Daoy (cell line): Measurements from ENCODE around the gene USH1G. TPM values are rescaled to one million over a fixed set of nuclear protein-coding genes. Genes with fewer than 3 reads are reported as not detected.
"Not testable (repeated sequence)": the region's sequence is repeated elsewhere in the genome, so short reads cannot be mapped to it uniquely, and the experiment has no call there.

Source experiments
- DNase-seq: peaks from one replicate; pipeline ENCODE4 v3.0.0-alpha.2; 2015; ENCODE audit warnings: low read depth
- total RNA-seq: library from RNA; depleted of rRNA; stranded (reverse); fragments of >200 nt; shearing (Covaris generic); gene quantifications from 2 replicates; pipeline ENCODE4 v1.2.3, GENCODE V29; 2014; rRNA removed

USH1G gene
- not detected in 2 replicates for total RNA-seq

DNA sequence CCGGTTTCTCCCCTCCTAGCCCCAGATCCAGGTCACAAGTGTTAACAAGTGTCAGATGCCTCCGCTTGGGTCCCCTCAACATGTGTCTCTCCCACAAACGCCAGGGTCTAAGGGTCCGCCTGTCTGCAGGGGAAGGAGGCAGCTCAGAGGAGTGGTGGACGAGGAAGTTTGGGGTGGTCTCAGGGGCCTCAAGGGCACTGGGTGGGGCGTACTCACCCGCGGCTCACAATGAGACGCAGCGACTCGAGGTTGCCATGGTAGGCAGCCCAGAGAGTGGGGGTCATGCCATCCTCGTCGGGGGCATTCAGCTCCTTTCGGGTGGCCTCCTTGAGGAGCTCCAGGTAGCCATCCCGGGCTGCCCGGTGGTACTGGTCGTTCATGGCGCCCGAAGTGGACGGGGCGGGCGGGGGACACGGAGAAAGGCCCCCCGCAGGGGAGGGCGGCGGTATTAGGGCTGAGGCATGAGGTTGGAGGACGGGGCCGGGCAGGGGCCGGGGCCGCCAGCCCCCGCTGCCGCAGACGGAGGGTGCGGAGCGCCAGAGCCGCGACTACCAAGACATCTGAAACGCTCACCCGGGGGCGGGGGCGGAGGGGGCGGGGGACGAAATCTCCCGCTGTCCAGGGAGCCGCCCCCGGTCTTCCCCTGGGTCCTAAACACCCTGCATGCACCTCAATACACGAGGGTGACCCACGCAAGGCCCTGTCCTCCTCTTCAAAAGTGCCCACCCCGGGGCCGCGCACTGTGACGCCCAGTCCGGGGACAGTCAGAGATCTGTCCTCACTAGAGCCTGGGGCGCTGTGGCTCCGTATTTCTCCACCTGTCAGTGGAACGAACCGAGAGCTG is at the start of gene USH1G:
TSS of gene USH1G (minus strand) at position 562 of the 844 bp plus-strand sequence. CDS start at position 380, 182 bp downstream.
- DNase-seq, result no peak

DNA sequence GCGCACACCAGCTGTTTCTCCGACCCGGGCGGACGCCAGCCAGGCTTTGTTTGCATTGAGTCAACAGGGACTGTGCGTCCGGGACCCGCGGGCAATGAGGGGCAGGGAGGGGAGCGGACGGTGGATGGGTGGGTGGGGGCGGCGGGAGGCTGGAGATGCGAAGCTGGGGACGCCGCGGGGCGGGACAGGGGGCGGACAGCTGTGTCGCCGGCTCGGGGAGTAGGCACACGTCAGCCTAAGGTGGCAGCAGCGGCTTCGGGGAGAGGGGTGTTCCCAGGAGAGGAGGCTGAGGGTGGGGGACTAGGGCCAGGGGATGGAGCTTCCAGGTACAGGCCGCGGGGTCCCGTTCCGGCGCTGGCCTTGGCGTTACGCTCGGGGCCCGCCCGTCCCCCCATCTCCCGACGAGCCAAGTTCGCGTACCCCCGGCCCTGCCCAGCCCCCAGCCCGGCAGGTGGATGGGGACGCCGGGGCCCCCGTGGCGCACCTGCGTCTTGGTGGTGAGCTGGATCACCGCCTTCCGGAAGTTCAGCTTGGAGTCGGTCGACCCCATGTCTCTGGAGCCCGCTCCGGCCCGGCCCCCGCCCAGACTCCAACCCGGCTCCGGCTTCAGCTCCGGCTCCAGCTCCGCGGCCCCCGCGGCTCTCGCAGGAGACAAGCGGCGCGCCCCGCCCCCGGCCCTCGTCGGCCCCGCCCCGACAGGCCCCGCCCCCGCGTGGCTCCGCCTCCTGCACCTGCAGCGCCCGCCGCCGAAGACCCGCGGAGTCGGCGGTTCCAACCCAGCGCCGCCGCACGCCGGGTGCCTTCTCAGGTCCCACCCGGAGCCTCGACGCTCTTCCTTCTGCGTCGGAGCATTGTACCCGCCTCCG is 49.3 kb upstream of the USH1G start, which contains the start of gene HID1:
TSS of gene HID1 (minus strand) at position 653 of the 866 bp plus-strand sequence. CDS start at position 550, 103 bp downstream.
- DNase-seq, result peak; percentile 63

DNA sequence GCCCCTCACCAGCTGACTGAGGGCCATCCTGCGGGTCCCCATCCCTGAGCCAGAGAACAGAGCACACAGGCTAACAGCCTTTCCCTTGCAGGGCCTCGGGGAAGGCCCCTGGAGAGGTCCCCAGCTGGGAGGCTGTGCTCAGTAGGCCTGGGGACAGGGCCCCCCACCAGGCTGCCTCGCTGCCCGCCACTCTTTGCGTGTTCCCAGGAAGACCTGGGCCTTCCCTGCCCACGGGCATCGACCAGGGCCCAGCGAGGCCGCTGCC is 48.7 kb upstream of the USH1G start:
- DNase-seq, result no peak

DNA sequence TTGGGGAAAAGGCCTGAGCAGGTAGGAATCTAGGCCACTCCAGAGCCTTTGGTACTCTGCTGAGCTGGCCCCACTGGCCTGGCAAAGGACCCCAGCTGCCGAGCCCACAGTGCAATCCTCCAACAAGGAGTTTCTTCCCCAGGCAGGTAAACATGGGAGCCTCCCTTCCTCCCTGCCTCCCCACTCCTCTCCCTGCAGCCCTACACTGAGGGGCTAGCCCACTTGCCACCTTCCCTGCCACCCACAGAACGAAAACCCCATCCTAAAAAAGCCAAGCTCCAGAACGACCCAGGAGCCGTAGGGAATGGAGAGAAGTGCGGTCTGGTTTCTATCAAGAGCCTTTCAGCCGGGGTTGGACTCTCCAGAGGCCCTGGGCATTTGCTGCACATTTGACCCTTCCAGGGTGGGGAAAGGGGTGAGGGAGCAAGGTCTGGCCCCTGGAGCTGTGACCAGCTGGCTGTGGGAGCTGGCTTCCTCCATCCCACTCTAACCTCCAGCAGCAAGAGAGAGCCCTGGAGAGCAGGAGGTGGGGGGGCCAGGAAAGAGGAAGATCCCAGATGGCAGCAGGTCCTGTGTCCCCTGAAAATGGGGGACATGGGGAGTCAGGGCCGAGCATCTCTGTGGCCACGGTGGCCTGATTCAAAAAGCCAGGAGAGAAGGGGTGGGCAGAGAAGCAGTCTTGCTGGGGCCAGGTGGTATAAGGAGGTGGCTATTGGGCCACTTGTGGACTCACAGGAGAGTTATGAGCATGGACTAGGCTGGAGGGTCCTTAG is 48.2 kb upstream of the USH1G start:
- no peak for DNase-seq

- DNase-seq, result no peak
Observed at GRCh38 chr17:74970395-74970794, 47.3 kb upstream of the USH1G start.

- not testable (repeated sequence) for DNase-seq
Observed at GRCh38 chr17:74969501-74969900, 46.4 kb upstream of the USH1G start.

GRCh38 chr17:74968361-74968780 is 45.3 kb upstream of the USH1G start:
- DNase-seq, result no peak

DNA sequence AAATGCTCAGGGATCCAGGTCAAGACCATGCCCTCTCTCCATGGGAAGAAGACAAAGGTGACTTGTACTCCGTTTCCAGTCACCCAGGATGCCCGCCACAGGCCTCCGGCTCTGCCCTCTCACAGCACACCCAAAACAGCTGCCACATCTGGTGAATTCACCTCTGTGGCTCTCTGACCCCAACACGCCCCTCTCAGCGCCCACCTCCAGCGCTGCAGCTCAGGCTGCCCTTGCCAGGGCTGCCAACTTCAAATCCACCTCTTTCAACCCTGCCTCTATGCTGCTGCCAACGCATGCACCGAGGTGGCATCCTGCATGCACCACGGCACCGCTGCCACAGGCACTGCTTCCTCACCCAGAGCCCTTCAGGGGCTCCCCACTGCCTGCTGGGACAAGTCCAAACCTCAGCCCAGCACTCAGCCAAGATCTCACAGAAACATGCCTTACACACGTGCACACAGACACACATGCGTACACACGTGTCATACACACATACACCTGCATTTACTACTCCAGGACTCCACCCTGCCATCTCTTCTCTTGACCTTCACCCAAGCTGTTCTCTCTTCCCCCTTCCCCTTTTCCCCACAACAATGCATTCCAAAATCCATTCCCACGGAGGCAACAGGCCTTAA is 42.0 kb upstream of the USH1G start:
- no peak for DNase-seq

DNA sequence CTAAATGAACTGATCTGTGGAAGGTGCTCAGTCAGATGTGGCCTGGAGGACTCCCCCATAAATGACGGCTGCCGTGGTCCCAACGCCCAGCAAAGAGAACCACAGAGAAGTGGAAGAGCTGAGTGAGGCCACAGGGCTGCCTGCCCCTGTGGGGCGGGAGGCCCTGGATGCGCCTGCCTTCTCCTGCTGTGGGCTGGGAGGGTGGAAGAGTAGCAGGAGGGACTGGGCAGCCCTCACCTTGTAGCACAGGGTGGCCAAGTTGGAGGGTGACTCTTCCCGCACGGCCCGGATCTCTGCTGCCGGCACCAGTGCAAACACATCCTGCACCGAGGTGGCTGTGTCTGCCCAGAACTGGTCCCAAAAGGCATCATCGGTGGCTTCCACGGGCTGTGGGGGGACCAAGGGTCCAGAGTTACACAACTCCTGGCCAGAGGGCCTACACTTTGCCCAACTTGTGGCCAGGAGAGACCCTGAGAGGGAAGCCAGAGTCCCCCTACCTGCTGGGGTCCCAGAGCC is 41.2 kb upstream of the USH1G start:
- DNase-seq, result no peak

DNA sequence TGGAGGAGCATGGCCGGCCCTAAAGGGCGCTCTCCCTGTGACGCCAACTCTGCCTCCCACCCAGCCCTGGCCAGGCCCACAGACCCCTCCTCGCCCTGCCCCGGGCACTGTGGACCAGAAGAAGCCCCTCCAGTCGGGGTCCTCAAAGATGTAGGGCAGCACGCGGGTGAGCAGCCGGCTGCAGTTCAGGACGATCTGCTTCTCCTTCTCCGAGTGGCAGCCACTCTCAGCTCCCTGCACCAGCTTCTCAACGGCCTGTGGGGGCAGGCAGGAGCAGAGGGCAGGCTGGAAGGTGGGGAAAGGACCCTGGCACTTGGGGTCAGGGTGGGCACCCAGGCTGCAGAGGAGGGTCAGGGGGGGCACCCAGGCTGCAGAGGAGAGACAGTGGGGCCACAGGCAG is 40.6 kb upstream of the USH1G start:
- no peak for DNase-seq

- no peak for DNase-seq
Observed at GRCh38 chr17:74962622-74963394, 39.8 kb upstream of the USH1G start.

DNA sequence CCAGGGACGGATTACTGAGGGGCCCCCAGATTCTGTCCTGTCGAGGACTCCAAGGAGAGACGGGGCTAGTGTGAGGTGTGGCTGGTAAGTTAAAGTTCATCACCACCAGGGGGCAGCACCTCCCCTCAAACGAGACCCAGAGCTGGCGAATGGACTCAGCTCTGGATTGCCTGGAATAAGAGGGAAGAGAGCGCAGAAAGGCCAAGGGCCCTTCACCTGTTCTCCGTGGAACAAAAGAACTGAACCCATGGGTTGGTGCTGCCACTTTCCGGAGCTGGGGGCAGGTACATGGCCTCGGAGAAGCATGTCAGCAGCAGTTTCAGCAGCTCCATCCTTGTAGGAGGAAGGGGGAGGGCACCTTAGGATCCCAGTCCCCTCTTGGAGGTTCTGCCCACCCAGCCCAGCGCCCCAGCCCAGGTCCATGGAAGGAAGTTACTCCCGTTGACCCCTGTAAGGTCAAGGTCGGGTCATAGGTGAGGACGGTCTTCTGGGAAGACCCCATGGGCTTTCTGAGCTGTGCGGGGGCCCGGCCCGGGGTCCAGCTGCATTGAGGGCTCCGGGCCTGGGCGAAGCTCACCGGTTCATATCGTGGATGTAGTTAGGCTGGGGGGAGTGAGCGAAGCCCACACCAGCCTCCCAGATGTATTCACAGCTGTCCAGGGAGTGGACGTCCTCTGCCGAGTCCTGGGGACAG is 38.7 kb upstream of the USH1G start:
- DNase-seq, result peak; percentile 89

- peak; percentile 84 for DNase-seq
Observed at GRCh38 chr17:74960570-74961342, 37.7 kb upstream of the USH1G start.

- peak; percentile 46 for DNase-seq
Observed at GRCh38 chr17:74959826-74960515, 36.9 kb upstream of the USH1G start.

- DNase-seq, result peak; percentile 73
Observed at GRCh38 chr17:74957935-74958740, 35.1 kb upstream of the USH1G start.

DNA sequence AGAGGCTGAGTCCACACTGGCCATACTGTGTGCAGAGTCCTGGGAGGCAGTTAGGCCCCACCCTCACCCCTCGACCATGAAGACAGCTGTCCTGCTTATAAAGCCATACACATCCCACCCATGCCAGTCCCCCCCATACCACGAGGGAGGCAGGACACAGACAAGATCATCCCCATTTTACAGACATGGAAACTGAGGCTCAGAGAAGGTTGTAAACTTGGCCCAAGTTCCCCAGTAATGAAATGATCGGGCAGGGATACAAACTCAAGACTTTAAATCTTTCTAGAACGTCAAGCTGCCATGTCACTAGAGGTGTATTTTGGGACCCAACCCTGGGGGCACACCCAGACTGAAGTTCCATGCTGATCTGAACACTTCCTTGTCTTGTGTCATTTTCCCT is 33.0 kb upstream of the USH1G start:
- no peak for DNase-seq

- DNase-seq, result no peak
Observed at GRCh38 chr17:74954665-74955421, 31.8 kb upstream of the USH1G start.
